Measurements from ENCODE around the gene SMIM29.
"Not testable (repeated sequence)": the region's sequence is repeated elsewhere in the genome, so short reads cannot be mapped to it uniquely, and the experiment has no call there.

The SMIM29 gene

DNA sequence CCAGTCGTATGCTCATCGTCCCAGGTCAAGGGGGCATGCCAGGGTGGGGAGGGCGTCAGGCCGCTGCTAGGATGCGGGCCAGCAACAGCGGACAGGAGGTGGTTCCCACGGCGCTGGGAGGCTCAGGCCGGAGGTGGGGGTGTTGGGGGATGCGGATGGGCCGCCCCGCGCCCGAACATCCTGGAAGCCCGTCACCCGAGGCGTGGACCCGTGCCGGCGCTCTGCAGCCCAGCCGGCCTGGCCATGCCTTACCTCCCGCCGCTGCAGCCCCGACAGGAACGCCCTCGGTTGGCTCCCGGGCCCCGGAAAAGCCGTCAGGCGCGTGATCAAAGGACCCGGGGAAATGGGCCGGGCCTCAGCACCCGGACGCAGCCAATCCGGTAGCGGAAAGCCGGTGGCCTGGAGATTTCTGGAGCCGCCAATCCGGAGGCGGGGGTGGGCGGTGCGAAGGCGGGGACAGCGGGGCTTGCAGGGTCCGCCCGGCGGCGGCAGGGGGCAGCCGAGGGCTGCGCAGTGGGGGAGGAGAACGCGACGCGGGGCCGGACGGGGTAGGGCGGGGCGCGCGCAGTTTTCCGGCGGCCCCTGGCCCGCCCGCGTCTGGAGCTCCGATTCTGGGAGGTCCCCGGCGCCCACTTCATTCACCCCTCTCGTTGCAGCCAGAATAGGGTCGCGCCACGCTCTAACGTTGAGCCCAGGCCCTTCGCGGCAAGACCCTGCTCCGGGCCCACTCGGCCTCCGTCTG, at the start of gene SMIM29:
TSS of gene SMIM29 (minus strand) at position 280 of the 742 bp plus-strand sequence. CDS start 1,215 bp downstream, outside the sequence.
- peak; percentile 97 for DNase-seq

DNA sequence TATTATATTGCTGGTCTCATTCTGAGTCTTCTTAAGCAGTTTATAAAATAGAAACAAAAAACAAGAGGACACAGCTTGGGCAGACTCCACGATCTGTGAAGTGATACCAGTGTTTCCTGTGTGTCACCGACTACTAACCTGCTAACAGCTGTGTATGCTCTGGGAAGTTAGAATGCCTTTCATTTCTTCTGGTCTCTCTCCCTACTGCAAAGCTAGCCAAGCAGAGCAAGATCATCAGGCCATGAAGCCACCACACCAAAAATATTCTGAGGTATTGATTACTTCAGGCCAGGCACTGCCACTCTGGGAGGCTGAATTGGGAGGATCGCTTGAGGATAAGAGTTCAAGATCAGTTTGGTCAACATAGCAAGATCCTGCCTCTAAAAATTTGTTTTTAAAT, 46.9 kb upstream of the SMIM29 start:
- no peak for DNase-seq

DNA sequence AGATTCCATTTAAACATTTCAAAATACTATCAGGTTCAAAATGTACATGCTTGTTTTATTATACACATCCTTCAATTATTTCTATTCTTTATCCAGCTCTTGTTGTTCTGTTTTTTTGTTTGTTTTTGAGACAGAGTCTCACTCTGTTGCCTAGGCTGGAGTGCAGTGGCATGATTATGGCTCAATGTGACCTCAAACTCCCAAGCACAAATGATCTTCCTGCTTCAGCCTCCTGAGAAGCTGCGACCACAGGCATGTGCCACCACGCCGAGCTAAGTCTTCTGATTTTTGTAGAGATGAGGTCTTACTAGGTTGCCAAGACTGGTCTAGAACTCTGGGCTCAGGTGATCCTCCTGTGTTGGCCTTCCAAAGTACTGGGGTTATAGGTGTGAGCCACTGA, 44.1 kb upstream of the SMIM29 start:
- DNase-seq: no peak

DNA sequence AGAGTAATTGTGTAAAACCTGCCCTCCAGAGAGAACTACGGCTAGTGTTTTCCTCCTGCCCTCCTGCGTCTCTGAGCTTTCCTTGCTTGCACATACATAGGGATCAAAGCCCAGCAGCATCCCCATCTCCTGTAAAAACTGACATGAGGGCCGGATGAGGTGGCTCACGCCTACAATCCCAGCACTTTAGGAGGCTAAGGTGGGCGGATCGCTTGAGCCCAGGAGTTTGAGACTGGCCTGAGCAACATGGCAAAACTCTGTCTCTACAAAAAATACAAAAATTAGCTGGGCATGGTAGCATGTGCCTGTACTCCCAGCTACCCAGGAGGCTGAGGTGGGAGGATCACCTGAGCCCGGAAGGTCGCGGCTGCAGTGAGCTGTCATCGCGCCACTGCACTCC, 40.3 kb upstream of the SMIM29 start:
- no peak for DNase-seq

DNA sequence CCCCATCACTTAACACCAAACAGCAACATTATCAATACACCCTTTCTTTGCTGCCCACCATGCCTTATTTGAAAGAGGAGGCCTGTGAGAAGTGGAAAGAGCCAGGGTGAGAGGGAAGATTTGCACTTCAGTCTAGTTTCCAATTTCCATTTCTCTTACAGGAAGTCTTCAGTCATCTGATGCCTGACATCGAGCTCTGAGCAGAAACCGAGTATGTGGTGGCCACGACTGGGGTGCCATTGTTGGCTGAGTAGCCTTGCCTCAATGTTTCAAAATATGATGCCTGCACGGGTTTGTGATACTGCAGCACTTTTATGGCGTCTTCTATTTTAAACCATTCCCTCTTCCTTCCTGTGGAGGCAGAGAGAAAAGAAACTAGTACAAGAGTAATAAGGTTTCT, 39.8 kb upstream of the SMIM29 start:
- no peak for DNase-seq

DNA sequence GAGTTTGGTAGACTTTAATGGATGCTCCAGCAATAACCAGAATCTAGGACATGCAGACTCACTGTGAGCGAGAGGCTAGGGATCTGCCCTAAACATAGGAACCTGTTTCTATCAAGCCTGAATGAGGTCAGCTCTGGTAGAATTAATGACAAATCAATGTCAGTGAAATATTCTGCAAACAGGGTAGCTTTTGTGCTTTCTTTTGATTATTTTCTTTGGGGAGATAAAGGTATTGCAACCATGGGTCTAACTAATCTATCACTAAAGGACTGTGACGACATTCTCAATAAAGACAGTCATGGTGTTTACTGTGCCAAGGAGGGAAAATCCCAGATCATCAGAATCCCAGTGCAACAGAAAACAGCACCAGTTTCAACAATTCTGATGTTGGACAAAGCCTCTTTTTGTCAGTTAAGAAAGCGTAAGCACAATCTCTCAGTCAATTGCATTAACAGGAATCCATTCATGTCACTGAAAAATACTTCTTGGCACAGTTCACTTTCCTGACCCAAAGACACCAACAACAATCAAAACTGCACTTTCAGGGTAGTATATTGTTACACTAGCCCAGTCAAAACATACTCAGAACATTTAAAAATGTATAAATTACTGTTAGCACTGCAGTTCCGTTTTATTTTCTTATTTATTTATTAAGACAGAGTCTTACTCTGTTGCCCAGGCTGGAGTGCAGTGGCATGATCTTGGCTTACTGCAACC, 36.8 kb upstream of the SMIM29 start:
- DNase-seq: no peak

DNA sequence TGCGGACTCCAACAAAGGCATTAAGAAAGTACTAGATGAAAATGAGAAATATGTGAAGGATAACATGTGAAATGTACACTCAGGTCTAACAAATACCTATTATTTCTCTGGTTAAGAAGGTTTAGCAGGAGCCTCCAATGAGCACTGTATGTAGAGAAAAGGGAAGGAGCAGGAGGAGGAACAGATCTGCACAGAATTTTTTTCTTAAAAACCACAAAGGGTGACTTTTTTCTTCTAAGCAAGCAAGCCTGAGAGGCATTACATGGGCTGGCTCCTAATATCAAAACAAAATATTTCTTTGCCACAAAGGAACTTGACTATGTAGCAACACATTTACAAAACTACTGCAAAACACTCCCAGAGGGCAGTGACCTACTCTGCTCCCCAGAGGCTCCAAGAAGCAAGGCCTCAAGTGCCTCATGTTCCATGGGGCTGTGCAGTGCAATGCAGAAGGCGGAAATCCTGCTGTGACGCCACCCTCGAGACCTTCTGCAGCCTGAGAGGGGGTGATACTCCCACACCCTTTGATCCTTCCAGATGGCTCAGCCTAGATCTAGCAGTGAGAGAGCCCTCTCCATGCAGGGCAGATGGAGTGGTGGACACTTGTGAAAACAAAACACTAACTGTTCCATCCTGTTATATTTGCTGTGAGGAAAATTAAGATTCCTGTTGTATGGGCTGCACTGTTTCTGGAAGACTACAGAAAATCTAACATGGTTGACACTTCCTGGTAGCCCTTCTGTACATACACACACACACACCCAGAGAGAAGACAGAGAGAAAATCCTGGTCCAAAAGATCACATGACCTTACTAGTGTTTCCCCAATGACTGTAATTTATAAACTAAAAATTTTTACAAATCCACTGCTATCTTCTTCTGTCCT, 36.0 kb upstream of the SMIM29 start:
- no peak for DNase-seq

DNA sequence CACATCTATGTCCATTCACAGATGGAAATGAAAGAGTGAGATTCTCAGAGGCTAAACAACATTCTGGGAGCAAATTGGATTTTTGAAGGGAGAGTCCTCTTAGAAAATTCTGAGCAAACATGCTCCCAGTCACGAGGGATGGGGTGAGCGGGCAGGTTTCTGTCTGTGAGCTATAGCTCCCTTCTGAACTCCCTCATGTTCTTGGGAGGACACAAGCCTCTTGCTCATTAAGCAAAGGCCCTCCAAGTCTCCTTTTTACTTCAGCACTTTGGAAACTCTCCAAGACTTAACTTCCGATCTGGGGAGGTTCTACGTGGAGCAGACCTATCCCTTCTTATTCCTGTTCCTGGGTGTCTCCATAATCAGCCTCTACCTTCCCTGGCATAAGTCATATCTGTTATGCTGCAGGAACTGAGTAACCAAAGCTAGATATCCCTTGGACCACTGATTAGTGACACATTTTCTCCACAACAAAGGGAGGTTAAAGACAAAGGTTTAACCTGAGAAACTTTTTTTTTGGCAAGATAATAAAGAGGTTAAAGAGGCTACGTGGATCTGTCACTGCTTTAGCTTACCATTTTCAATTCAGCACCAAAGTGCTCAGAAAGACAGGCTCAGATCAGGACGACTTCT, 33.0 kb upstream of the SMIM29 start:
- DNase-seq: no peak

DNA sequence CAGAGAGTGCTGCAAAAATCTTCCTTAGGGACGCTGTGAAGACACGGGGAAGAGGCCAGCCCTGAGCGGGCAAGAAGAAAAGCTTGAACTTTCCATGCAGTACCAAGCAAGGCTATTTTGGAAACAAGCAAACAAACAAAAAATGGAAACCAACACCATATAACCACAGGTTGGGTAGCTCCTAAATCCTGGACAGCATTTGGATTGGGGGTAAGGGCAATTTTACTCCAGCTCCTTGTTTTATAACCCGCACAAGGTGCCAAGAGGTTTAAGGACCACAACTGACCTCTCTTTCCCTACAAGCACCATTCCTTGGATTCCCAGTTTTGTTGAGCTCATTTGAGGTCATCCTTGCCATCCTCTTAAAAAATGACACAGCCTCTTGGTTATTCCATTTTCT, 31.4 kb upstream of the SMIM29 start:
- no peak for DNase-seq

DNA sequence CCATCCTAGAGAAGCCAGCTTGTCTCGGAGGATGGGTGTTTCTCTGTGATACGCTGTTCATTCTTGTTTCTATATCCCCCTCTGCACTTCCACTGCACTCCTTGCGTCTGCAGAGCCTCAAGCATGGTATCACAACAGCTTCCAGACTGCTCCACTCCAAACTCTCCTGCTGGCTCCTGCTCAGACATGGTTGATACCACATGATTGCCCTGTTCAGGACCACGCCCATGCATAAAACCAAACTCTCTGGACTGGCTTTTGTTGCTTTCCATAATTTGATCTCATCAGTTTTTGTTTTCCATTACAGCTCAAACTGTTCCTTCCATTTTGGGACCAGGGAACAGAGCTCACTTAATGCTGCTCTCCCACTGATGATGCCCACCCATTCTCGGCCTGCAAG, 30.0 kb upstream of the SMIM29 start:
- DNase-seq: no peak

DNA sequence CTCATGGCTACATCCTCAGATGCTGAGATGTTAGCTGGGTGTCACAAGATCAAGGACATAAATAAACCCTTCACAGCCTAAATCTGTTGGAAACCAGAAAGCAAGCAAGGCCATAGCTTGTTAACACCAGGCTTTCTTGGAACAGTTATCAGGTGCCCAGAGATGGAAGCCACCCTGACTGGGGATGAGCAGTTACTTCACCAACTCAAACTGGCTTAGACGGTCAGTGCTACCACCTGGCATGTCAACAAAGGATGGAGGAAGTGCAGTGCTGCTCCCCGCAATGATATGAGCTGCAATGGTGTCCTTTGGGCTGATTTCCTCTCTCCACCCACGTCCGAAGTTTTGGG, 28.9 kb upstream of the SMIM29 start:
- no peak for DNase-seq

DNA sequence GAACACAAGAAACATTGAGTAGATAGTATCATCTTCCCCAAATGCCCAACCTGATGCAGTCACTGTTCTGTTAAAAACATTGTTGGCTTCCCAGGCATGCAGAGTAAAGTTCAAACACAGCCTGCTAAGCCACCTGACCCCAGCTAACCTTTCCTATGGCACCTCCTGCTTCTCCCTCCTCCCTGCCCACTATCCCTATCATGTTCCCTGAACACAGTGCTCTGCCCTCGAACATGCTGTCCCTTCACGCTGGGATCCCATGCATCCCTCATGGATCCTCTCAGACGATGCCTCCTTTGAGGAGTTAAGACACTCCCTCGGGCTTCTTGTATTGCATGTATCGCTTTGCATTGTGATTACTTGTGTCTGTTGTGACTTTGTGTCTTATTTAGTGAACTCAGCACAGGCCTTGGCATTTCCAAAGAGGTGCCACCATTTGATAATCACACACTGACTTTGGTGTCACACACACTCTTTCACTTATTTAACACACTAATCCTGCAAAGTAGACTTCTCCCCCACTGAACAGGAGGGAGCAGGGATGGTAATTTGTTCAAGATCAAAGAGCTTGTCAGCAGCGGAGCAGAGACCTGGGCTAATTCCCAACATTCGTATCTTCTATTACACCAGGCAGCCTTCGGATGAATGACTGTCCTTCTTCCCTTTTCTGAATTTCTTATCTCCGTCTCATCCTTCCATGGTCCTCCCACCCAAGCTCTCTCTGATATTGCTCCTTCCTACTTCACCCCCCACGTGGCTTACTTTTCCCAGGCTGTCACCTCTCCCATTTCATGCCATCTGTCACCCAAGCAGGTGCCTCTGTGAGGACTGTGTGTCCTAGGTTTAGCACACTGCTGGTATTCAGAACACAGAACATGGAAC, 28.3 kb upstream of the SMIM29 start:
- DNase-seq: no peak

DNA sequence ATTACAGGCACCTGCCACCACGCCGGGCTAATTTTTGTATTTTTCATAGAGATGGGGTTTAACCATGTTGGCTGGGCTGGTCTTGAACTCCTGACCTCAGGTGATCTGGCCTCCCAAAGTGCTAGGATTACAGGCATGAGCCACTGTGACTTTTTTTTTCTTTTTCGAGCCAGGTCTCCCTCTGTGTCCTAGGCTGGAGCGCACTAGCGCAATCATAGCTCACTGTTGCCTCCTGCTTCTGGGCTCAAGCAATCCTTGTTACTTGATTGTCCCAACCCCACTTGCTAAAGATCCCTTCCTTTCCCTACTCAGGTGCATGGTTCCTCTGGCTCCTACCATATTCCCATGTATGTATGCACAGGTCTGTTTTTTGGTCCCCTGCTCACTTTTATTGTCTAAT, 27.4 kb upstream of the SMIM29 start:
- no peak for DNase-seq

DNA sequence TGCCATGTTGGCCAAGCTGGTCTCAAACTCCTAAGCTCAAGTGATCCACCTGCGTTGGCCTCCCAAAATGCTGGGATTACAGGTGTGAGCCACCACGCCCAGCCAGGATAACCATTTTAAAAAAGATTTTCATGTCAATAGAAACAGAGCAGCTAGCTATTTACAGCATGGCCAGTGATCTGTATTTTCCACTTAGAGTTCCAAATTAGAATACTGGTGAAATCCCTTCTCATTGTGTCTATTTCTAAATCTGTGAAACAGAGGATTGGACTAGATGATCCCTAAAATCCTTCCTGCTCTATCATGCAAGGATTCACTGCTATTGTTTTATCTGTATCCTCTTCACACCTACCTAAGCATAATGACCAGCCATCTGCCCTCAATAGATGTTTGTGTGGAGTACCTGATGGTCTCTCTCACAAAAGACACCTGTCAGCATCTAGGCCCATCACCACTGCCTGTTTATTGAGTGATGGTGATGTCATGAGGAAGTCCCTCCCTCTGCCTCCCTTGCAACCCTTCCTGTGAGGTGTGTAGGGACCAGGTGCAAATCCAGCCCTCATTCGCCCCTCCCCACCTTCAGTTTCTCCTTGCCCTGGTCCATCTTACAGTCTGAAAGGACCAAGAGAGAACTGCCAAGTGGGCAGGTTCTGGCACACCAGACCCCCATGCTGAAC, 26.5 kb upstream of the SMIM29 start:
- DNase-seq: no peak

DNA sequence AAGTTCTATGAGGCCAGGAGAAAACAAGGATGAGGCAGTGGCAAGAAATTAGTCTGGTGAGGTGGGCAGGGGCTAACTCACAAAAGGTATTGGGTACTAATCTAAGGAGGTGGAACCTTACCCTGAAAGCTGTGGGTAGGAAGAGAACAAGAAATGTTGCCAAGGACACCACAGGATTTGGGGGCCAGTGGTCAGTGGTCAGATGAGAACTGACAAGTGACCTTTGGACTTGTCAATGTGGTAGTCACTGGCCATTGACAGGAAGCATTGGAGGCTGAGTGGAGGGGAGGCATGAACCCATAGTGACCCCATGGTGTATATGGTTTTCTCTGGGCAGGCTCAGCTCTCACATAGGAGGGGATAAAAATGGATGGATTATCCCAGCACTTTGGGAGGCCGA, 25.3 kb upstream of the SMIM29 start:
- no peak for DNase-seq

DNA sequence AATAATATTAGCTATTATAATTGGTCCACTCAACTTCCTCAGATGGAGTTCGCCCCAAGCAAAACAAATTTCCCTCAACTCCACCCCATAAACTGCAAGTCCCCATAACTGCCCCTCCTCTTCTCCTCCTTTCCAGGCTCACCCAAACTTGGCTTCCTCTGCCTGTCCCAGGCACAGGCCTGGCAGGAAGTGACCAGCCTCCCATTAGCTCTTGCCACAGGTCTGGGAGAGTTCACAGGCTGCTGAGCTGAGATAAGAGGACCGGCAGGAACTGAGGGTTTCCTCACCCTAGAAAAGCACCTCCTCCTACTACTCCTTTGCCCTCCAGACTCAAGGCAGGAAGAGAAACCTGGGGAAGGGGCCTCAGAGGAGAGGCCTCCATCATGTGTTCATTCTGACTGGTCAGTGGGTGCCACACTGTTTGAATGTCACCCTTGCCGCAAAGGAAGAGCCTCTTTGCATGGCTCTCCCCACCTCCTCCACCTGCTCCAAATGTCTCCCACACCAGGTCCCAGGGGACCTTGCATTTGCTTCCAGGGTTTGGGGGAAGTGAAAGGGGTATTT, 24.5 kb upstream of the SMIM29 start:
- DNase-seq: no peak

DNA sequence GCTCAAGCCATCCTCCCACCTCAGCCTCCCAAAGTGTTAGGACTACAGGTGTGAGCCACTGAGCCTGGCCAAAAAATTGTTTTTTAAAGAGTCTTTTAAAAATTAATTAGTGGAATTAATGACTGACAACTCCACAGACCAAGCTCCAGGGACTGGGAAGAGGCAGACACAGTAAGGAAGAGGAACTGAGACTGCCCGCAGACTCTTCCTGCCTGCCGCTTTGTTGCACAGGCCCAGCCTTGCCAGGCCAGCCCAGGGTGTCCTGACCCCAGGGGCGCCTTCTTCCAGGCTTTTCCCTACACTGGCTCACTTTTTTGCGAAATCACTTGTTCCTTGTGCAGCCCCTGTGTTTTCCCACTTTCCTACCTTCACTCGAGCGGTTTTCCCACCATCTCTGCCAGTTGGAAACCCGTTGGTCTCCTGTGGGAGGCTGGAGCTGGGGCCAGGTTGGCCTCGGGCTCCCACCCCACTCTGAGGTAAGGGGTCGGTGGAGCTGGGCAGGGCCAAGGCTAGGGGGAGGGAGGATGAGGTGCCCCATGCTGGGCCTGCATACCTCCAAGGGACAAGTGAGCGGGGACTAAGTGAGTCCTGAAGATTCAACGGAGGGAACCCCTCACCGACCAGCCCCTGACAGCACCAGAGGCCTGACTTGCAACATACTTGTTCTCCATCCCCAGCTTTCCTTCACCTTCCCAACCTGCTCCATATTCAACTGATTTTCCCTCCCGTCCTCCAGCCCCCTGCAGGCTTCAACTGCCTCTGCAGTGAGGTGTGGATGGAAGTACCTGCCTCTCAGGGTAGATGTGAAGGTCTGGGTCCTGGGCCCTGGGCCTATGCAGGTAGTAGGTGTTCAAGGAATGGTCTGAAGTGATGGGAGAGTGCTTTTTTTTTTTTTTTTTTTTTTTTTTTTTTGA, 23.5 kb upstream of the SMIM29 start:
- DNase-seq: no peak

DNA sequence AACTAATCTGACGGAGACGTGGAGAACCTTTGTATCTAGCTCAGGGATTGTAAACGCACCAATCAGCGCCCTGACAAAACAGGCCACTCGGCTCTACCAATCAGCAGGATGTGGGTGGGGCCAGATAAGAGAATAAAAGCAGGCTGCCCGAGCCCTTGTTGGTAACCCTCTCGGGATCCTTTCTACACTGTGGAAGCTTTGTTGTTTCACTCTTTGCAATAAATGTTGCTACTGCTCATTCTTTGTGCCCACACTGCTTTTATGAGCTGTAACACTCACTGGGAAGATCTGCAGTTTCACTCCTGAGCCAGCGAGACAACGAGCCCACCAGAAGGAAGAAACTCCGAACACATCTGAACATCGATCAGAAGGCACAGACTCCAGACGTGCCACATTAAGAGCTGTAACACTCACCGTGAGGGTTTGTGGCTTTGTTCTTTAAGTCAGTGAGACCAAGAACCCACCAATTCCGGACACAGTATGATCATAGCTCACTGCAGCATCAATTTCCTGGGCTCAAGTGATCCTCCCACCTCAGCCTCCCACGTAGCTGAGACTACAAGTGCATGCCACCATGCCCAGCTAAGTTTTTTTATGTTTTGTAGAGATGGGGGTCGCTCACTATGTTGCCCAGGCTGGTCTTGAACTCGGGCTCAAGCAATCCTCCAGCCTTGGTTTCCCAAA, 21.0 kb upstream of the SMIM29 start:
- DNase-seq: not testable (repeated sequence)

DNA sequence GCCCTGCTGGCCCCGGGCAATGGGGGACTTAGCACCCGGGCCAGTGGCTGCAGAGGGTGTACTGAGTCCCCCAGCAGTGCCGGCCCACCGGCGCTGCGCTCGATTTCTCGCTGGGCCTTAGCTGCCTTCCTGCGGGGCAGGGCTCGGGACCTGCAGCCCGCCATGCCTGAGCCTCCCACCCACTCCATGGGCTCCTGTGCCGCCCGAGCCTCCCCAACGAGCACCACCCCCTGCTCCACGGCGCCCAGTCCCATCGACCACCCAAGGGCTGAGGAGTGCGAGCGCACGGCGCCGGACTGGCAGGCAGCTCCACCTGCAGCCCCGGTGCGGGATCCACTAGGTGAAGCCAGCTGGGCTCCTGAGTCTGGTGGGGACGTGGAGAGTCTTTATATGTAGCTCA, 20.3 kb upstream of the SMIM29 start:
- not testable (repeated sequence) for DNase-seq
